DOHH2 (cell line): Measurements from ENCODE around the gene RASAL1.

Experiments
- H3F3A ChIP-seq: fragments of 200-600 bp; sonication (generic), shearing (Covaris generic); 2 replicates; pipeline ENCODE4 v1.6.0; 2016; ENCODE audit warnings: antibody characterized with exemption, mild to moderate bottlenecking; ENCODE audit not compliant: control insufficient read depth, insufficient read depth
- H3K27ac ChIP-seq: fragments of 200-600 bp; sonication (generic); 2 replicates; pipeline ENCODE4 v1.5.1; 2014; ENCODE audit warnings: low read depth, mild to moderate bottlenecking, low read length, moderate library complexity
- H3K27me3 ChIP-seq: fragments of 200-600 bp; sonication (generic); 2 replicates; pipeline ENCODE4 v1.6.1; 2014; ENCODE audit warnings: mild to moderate bottlenecking, low read length, mixed read lengths; ENCODE audit not compliant: control insufficient read depth
- H3K36me3 ChIP-seq: fragments of 200-600 bp; sonication (generic); 2 replicates; pipeline ENCODE4 v1.6.1; 2014; ENCODE audit warnings: mild to moderate bottlenecking, low read length, moderate library complexity, mixed read lengths; ENCODE audit not compliant: control insufficient read depth
- H3K4me1 ChIP-seq: fragments of 200-600 bp; sonication (generic); 2 replicates; pipeline ENCODE4 v1.6.1; 2014; ENCODE audit warnings: mild to moderate bottlenecking, low read length, mixed read lengths; ENCODE audit not compliant: control insufficient read depth
- H3K4me2 ChIP-seq: fragments of 200-600 bp; sonication (generic); 2 replicates; pipeline ENCODE4 v1.6.0; 2014; ENCODE audit warnings: mild to moderate bottlenecking, low read length, moderate library complexity
- H3K4me3 ChIP-seq: fragments of 200-600 bp; sonication (generic); 2 replicates; pipeline ENCODE4 v1.5.1; 2014; ENCODE audit warnings: mild to moderate bottlenecking, low read length, mixed read lengths
- H3K79me2 ChIP-seq: fragments of 200-600 bp; sonication (generic); 2 replicates; pipeline ENCODE4 v1.6.1; 2014; ENCODE audit warnings: mild to moderate bottlenecking, low read length, mixed read lengths; ENCODE audit not compliant: control insufficient read depth
- H3K9me2 ChIP-seq: fragments of 200-600 bp; sonication (generic); replicated peaks from 2 replicates; pipeline ENCODE4 v1.6.1; 2014; ENCODE audit warnings: mild to moderate bottlenecking, low read length, mixed read lengths; ENCODE audit not compliant: control insufficient read depth
- H3K9me3 ChIP-seq: fragments of 200-600 bp; sonication (generic); 2 replicates; pipeline ENCODE4 v1.6.1; 2014; ENCODE audit warnings: antibody characterized with exemption, low read length, mixed read lengths; ENCODE audit not compliant: control insufficient read depth, insufficient read depth
- H4K20me1 ChIP-seq: fragments of 200-600 bp; sonication (generic); 2 replicates; pipeline ENCODE4 v1.6.0; 2014; ENCODE audit warnings: low read depth, mild to moderate bottlenecking, antibody characterized with exemption, low read length, moderate library complexity; ENCODE audit not compliant: control insufficient read depth, insufficient read depth
- CTCF ChIP-seq: fragments of 200-600 bp; sonication (generic); IDR thresholded peaks from one replicate; pipeline ENCODE4 v1.5.1; 2014; ENCODE audit warnings: antibody characterized with exemption, mild to moderate bottlenecking, low read depth, low read length; ENCODE audit not compliant: poor library complexity, severe bottlenecking
- EZH2phosphoT487 ChIP-seq: fragments of 200-600 bp; sonication (generic); IDR thresholded peaks from 2 replicates; pipeline ENCODE4 v1.6.1; 2017; ENCODE audit warnings: borderline replicate concordance, mild to moderate bottlenecking, antibody characterized with exemption, low read length, moderate library complexity, mixed read lengths

The RASAL1 gene

GRCh38 chr12:113129664-113130456 is 5.7 kb downstream of the RASAL1 start:
- Histone ChIP-seq H3K4me1 (peaks cover 55% of the 10 kb centered on the region), H3K36me3 (peaks cover 25% of the 10 kb centered on the region), H3K9me2 (no peaks in the 10 kb centered on the region), H3F3A (peaks cover 5% of the 10 kb centered on the region; the same call in 1 of the 2 replicates), H3K4me3 (peak overlapping the region; percentile 53), H3K27ac (no peak overlapping the region), H3K9me3 (no peaks in the 10 kb centered on the region), H4K20me1 (0 out of 2 replicates have a peak, but pooled peaks cover 3% of the 10 kb centered on the region), H3K79me2 (peaks cover 44% of the 10 kb centered on the region), H3K4me2 (peak overlapping the region; percentile 70), H3K27me3 (no peaks in the 10 kb centered on the region)
- TF ChIP-seq EZH2phosphoT487 = no peak
- TF ChIP-seq CTCF = no peak

- H3K79me2 ChIP-seq = peaks cover 36% of the 10 kb centered on the region
- no peak overlapping the region for H3K4me3 ChIP-seq
- 0 out of 2 replicates have a peak, but pooled peaks cover 3% of the 10 kb centered on the region for H4K20me1 ChIP-seq
- peaks cover 33% of the 10 kb centered on the region for H3K36me3 ChIP-seq
- H3K9me3 ChIP-seq = no peaks in the 10 kb centered on the region
- H3K9me2 ChIP-seq = no peaks in the 10 kb centered on the region
- peaks cover 46% of the 10 kb centered on the region for H3K4me1 ChIP-seq
- TF ChIP-seq CTCF (peak; percentile 15), EZH2phosphoT487 (no peak)
- H3K27ac ChIP-seq = no peak overlapping the region
- H3F3A ChIP-seq = peaks cover 5% of the 10 kb centered on the region; the same call in 1 of the 2 replicates
- H3K27me3 ChIP-seq = no peaks in the 10 kb centered on the region
- H3K4me2 ChIP-seq = peak overlapping the region; percentile 70
These were observed 6.5 kb downstream of the RASAL1 start for GRCh38 chr12:113128802-113129663.

GRCh38 chr12:113127791-113128199 is 7.8 kb downstream of the RASAL1 start:
- peaks cover 39% of the 10 kb centered on the region for H3K4me1 ChIP-seq
- no peaks in the 10 kb centered on the region for H3K27me3 ChIP-seq
- no peak overlapping the region for H3K27ac ChIP-seq
- TF ChIP-seq EZH2phosphoT487 (no peak), CTCF (no peak)
- peaks cover 23% of the 10 kb centered on the region for H3K79me2 ChIP-seq
- H3K36me3 ChIP-seq = peaks cover 43% of the 10 kb centered on the region
- H3K4me2 ChIP-seq = no peak overlapping the region
- H3K9me3 ChIP-seq = no peaks in the 10 kb centered on the region
- H3K4me3 ChIP-seq = no peak overlapping the region
- H3K9me2 ChIP-seq = no peaks in the 10 kb centered on the region
- 0 out of 2 replicates have a peak, but pooled peaks cover 3% of the 10 kb centered on the region for H4K20me1 ChIP-seq
- H3F3A ChIP-seq = peaks cover 5% of the 10 kb centered on the region; the same call in 1 of the 2 replicates
